ENCODE data around the gene PAPPA. TPM values are rescaled to one million over a fixed set of nuclear protein-coding genes. Genes with fewer than 3 reads are reported as not detected.

Gene PAPPA
- total and polyA plus RNA-seq, 2 of the 8 experiments (the other 6 are each of a cell fraction or from before 2014, with no cell fraction given): 0.18 to 0.63 TPM

DNA sequence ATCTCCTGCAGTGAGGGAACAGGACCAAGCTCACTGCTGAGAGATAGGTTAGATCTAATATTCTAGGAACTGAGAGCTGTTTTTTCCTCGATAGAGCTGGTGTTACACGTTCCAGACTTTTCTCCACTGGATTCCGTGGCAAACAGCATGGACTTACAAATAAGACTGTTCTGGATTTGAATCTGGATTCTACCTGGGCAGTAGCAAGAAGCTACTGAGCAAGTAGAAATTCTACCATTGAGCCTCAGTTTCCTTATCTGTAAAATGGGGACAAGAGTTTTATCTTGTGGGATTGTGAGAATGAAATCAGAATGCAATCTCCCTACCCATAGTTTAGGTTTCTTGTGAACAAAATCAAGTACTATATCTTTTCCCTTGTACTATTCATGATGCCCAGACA is 294.8 kb downstream of the PAPPA start:
- Histone ChIP-seq H3K23ac (ENCODE audit: insufficient read length) (no peak overlapping the region), H3K4me1 (replicated peaks in 1 of 4; ENCODE audit: control insufficient read depth in 3 of 4, insufficient read depth in 4 of 4, low read length in 3 of 4) (peaks cover 0 to 3% (median 0%) of the 10 kb centered on the region in 4 experiments; a peak in 1 of 7 replicates), H2BK5ac (ENCODE audit: low read depth, low read length) (no peak overlapping the region; the same call in 1 of the 2 replicates), H3K4me3 (ENCODE audit: extremely low read depth in 1 of 4, insufficient read depth in 2 of 4, low read depth in 3 of 4, low read length in 4 of 4) (no peak overlapping the region), H2BK12ac (ENCODE audit: low read depth, low read length) (no peak overlapping the region), H3K56ac (replicated peaks; ENCODE audit: insufficient read length, low read depth, low read length) (no peak overlapping the region), H3K9me3 (ENCODE audit: insufficient read depth in 2 of 2, low read depth in 1 of 2, low read length in 1 of 2) (no peaks in the 10 kb centered on the region), H2BK120ac (replicated peaks; ENCODE audit: low read depth, low read length) (no peak overlapping the region), H4K20me1 (replicated peaks in 1 of 2; ENCODE audit: control insufficient read depth in 1 of 2, insufficient read depth in 2 of 2, low read length in 2 of 2) (no peaks in the 10 kb centered on the region), H3K9ac (replicated peaks in 1 of 4; ENCODE audit: extremely low read depth in 1 of 4, low read depth in 3 of 4, low read length in 3 of 4) (no peak overlapping the region), H3K79me2 (ENCODE audit: control insufficient read depth in 1 of 2, insufficient read depth in 2 of 2, low read length in 2 of 2) (no peaks in the 10 kb centered on the region), H4K8ac (ENCODE audit: extremely low read depth, insufficient read depth, low read length) (no peak overlapping the region), H3K27ac (ENCODE audit: low read depth, low read length) (no peak overlapping the region), H3K23me2 (ENCODE audit: low read depth, low read length) (no peaks in the 10 kb centered on the region), H3K4ac (replicated peaks; ENCODE audit: insufficient read length, low read depth, low read length) (no peak overlapping the region), H2AFZ (ENCODE audit: low read length) (no peak overlapping the region), H3K27me3 (replicated peaks in 1 of 4; ENCODE audit: control insufficient read depth in 3 of 4, extremely low read depth in 1 of 4, insufficient read depth in 3 of 4, low read length in 3 of 4) (no peaks in the 10 kb centered on the region), H3K18ac (ENCODE audit: extremely low read depth, low read length) (no peak overlapping the region), H4K5ac (ENCODE audit: insufficient read length, low read depth, low read length) (no peak overlapping the region), H2AK5ac (ENCODE audit: low read depth, low read length) (no peak overlapping the region), H4K91ac (replicated peaks; ENCODE audit: insufficient read length, low read length) (no peak overlapping the region), H2BK15ac (ENCODE audit: low read length) (no peak overlapping the region), H3K36me3 (ENCODE audit: control insufficient read depth in 2 of 4, insufficient read depth in 4 of 4, low read length in 3 of 4) (no peaks in the 10 kb centered on the region; a peak in 1 of 8 replicates), H3K4me2 (ENCODE audit: insufficient read depth in 1 of 2, low read depth in 2 of 2, low read length in 2 of 2) (no peak overlapping the region), H3K14ac (ENCODE audit: insufficient read length) (no peak overlapping the region), H2BK20ac (ENCODE audit: low read length) (no peak overlapping the region), H3K79me1 (ENCODE audit: low read depth, low read length) (no peaks in the 10 kb centered on the region)
- no peak for FAIRE-seq
- no peak for DNase-seq (ENCODE audit: low read depth in 1 of 2, low spot score in 2 of 2)
- ChIA-PET CTCF (ENCODE audit: partially characterized antibody) (interaction anchor here (0.6 to 1.6 kb wide), 4 partner anchors 25 to 299 kb away, joined by 3 to 5 read pairs (median 4); no protein-coding TSS in a partner anchor), POLR2A (ENCODE audit: partially characterized antibody) (no interaction called here)
- WGBS, 2 experiments (ENCODE audit: extremely low coverage in 1 of 2, insufficient coverage in 1 of 2, insufficient read length in 1 of 2, insufficient replicate concordance in 2 of 2, low coverage in 1 of 2, low lambda C conversion rate in 2 of 2, missing lambda C conversion rate in 1 of 2): 86% methylated on average over 3 of the region's 3 CpGs; no CpG with 5 or more reads in 1 of the 2 experiments
- TF ChIP-seq GTF2F1 (IDR thresholded peaks at IDR 0.05; ENCODE audit: borderline replicate concordance, low read depth, low read length): no peak
- TF ChIP-seq TAF1 (IDR thresholded peaks at IDR 0.05; ENCODE audit: low read depth, low read length): no peak
- no peak for TF ChIP-seq CHD1 (IDR thresholded peaks at IDR 0.05; ENCODE audit: low read depth, low read length)
- TF ChIP-seq NRF1 (IDR thresholded peaks at IDR 0.05; ENCODE audit: low read depth, low read length): no peak
- TF ChIP-seq KDM5A (IDR thresholded peaks at IDR 0.05; ENCODE audit: low read length): no peak
- no peak for TF ChIP-seq RXRA (IDR thresholded peaks at IDR 0.05; ENCODE audit: insufficient read depth, low read depth, low read length)
- no peak for TF ChIP-seq SIRT6 (IDR thresholded peaks at IDR 0.05; ENCODE audit: low read length)
- TF ChIP-seq BACH1 (IDR thresholded peaks at IDR 0.05; ENCODE audit: low read length): no peak
- no peak for TF ChIP-seq GABPA (IDR thresholded peaks at IDR 0.05; ENCODE audit: borderline replicate concordance, insufficient read depth, low read length)
- TF ChIP-seq TAF7 (optimal IDR thresholded peaks at IDR 0.05; ENCODE audit: borderline replicate concordance, low read depth, low read length): no peak
- TF ChIP-seq TBP (IDR thresholded peaks at IDR 0.05; ENCODE audit: low read depth, low read length): no peak
- TF ChIP-seq RBBP5 (IDR thresholded peaks at IDR 0.05; ENCODE audit: borderline replicate concordance, low read depth, low read length): no peak
- no peak for TF ChIP-seq E2F6 (IDR thresholded peaks at IDR 0.05)
- TF ChIP-seq YY1 (IDR thresholded peaks at IDR 0.05; ENCODE audit: low read depth, low read length): no peak

All from H1 (cell line).